ENCODE results near the gene PPIC.

The PPIC gene

DNA sequence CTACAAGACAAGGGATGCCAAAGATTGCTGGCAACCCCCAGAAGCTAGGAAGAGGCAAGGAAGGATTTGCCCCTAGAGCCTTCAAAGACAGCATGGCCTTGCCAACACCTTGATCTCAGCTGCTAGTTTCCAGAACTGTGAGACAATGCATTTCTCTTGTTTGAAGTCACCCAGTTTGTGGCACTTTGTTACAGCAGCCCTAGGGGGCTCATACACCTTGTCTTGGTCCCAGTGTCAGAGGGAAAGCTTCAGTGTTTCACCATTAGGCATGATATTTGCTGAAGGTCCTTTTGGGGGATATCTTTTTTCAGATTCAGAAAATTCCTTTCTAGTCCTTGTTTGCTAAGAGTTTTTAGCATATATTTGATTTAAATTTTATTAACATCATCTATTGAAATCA is 3.1 kb upstream of the PPIC start:
- no peak overlapping the region for H3K4me3 ChIP-seq (ENCODE audit: low read depth, low read length)
- TF ChIP-seq, protein P1, sequence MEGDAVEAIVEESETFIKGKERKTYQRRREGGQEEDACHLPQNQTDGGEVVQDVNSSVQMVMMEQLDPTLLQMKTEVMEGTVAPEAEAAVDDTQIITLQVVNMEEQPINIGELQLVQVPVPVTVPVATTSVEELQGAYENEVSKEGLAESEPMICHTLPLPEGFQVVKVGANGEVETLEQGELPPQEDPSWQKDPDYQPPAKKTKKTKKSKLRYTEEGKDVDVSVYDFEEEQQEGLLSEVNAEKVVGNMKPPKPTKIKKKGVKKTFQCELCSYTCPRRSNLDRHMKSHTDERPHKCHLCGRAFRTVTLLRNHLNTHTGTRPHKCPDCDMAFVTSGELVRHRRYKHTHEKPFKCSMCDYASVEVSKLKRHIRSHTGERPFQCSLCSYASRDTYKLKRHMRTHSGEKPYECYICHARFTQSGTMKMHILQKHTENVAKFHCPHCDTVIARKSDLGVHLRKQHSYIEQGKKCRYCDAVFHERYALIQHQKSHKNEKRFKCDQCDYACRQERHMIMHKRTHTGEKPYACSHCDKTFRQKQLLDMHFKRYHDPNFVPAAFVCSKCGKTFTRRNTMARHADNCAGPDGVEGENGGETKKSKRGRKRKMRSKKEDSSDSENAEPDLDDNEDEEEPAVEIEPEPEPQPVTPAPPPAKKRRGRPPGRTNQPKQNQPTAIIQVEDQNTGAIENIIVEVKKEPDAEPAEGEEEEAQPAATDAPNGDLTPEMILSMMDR (IDR thresholded peaks at IDR 0.05; ENCODE audit: control insufficient read depth, extremely low read depth, insufficient read depth), result no peak
- no peak for DNase-seq (ENCODE audit: low read depth)

DNA sequence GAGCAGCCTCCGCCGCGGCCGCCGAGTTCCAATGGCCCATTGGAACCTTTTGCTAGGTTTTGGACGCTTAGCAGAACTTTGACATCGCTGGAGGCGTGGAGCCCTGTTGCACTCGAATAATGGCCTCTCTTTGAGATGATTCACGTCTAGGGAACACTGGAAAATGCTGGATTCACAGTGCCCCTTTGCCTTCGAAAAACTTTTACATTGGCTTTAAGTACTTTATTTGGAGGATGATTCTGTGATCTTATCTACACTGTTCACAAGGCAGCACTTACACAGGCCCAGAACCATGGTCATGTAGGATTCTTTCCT is 536 bp upstream of the PPIC start:
- H3K4me3 ChIP-seq (ENCODE audit: low read depth, low read length), result peak overlapping the region; percentile 64
- TF ChIP-seq, protein P1 (IDR thresholded peaks at IDR 0.05; ENCODE audit: control insufficient read depth, extremely low read depth, insufficient read depth), result no peak
- no peak for DNase-seq (ENCODE audit: low read depth)

GRCh38 chr5:123035918-123036390 is 571 bp downstream of the PPIC start:
- TF ChIP-seq, protein P1 (IDR thresholded peaks at IDR 0.05; ENCODE audit: control insufficient read depth, extremely low read depth, insufficient read depth), result no peak
- DNase-seq (ENCODE audit: low read depth), result no peak

DNA sequence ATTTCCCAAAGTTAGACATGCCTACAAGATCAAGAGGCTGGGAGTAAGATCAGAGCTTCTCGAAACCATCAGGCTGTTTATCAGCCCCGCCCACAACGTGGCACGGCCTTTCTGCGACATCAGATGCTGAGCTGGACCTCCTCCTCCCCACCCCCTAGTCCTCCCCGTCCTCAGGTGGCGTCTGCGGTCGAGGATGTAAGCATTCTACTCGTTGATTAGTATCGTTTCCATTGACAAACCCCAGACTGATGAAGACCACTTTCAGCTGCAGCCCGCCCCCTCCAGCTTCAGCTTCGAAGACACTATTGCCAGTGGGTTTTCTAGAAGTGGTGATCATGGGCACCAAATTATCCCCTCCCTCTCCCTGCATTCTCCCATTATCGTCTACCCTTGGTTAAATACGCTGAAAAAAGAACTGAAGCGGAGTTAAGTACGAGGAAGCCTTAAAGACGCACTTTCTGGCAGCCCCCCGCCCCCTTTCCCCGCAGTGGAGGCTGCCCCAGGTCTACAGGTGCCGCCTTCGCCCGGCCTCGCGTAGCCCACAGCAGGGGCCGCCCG is 1.1 kb downstream of the PPIC start:
- TF ChIP-seq, protein P1 (IDR thresholded peaks at IDR 0.05; ENCODE audit: control insufficient read depth, extremely low read depth, insufficient read depth), result no peak

More at GRCh38 chr5:123035918-123036390, 571 bp downstream of the PPIC start:
- peak overlapping the region; percentile 64 for H3K4me3 ChIP-seq (ENCODE audit: low read depth, low read length)

DNA sequence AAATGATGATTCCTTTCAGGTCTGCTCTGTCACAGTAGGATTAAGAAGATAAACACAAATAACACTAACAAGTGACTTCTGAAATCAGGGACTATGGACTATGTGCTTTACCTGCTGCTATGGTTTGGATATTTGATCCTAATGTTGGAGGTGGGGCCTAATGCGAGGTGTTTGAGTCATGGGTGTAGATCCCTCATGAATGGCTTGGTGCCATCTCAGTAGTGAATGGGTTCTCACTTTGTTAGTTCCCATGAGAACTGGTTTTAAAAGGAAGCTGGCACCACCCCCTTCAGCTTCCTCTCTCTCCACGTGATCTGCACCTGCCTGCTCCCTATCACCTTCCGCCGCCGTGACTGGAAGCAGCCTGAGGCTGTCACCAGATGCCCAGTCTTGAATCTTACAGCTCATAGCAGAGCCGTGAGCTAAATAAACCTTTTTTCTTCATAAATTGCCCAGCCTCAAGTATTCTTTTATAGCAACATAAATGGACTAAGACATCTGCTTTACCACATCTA is 3.3 kb downstream of the PPIC start:
- TF ChIP-seq, protein P1 (IDR thresholded peaks at IDR 0.05; ENCODE audit: control insufficient read depth, extremely low read depth, insufficient read depth), result no peak
- DNase-seq (ENCODE audit: low read depth), result no peak

More for the DNA sequence above, 1.1 kb downstream of the PPIC start:
- H3K4me3 ChIP-seq (ENCODE audit: low read depth, low read length), result peak overlapping the region; percentile 64
- no peak for DNase-seq (ENCODE audit: low read depth)

DNA sequence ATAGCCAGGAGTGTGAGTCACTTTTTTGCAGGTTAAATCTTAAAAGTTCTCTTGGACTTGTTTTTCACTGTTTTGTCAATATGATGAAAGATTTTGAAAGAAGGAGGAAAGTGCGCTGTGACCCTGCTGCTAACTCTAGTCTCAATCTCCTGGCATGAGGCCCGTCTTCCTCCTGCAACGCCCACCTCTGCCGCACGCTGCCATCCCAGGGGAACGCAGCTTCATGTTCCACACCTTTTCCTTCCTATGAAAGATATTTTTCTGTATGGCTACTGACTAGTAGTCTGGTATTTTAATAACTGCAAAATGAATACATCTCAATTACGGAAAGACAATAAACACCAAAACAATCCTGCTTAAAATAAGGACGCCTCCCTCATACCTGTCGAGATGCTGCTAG is 8.3 kb downstream of the PPIC start:
- DNase-seq (ENCODE audit: low read depth), result no peak
- H3K4me3 ChIP-seq (ENCODE audit: low read depth, low read length), result no peak overlapping the region
- TF ChIP-seq, protein P1 (IDR thresholded peaks at IDR 0.05; ENCODE audit: control insufficient read depth, extremely low read depth, insufficient read depth), result no peak

More for the DNA sequence above, 3.3 kb downstream of the PPIC start:
- no peak overlapping the region for H3K4me3 ChIP-seq (ENCODE audit: low read depth, low read length)

DNA sequence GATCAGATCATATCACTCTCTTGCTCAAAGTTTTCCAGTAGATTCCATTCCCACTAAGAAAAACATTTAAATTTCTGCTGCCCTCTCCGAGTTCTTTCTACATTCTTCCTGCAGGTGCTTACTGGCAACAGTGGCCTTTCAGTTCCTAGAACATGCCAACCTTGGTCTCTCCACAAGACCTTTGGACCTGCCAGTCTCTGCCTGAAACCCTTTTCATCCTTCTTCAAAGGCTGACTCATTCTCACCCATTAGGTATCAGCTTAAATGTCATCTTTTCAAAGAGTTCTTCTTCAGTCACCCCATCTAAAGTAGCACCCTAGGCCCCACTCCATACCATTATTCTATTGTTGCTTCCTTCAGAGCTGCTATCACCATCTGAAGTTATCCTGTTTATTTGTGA is 21.8 kb downstream of the PPIC start:
- DNase-seq (ENCODE audit: low read depth), result no peak
- TF ChIP-seq, protein P1 (IDR thresholded peaks at IDR 0.05; ENCODE audit: control insufficient read depth, extremely low read depth, insufficient read depth), result no peak

More for the DNA sequence above, 21.8 kb downstream of the PPIC start:
- H3K4me3 ChIP-seq (ENCODE audit: low read depth, low read length), result no peak overlapping the region
